Vagina (tissue), 2 donors: ENCODE results near the gene PLXNA3.

Experiments
- POLR2A ChIP-seq, 2 donors: fragments of 450-650 bp; IDR thresholded peaks; one replicate each; pipeline ENCODE4 v1.6.1; 2017; ENCODE audit warnings: antibody characterized with exemption in 2 of 2, mild to moderate bottlenecking in 2 of 2, moderate library complexity in 2 of 2
- POLR2AphosphoS5 ChIP-seq, 2 donors: sonication (generic); formaldehyde crosslinking; IDR thresholded peaks; one replicate each; pipeline ENCODE4 v1.9.0; 2017; ENCODE audit warnings: antibody characterized with exemption in 2 of 2, mild to moderate bottlenecking in 2 of 2, low read depth in 1 of 2; ENCODE audit not compliant: insufficient read depth in 1 of 2
- TF ChIP-seq, protein P1 (sequence below), 3 experiments: fragments of 450-650 bp in 2 of 3; fragments of 200-600 bp in 1 of 3; sonication (generic) in 1 of 3; IDR thresholded peaks; one replicate each; pipeline ENCODE4 v1.5.1; 2017 to 2019; ENCODE audit warnings: antibody characterized with exemption in 3 of 3, mild to moderate bottlenecking in 2 of 3, moderate library complexity in 2 of 3

DNA sequence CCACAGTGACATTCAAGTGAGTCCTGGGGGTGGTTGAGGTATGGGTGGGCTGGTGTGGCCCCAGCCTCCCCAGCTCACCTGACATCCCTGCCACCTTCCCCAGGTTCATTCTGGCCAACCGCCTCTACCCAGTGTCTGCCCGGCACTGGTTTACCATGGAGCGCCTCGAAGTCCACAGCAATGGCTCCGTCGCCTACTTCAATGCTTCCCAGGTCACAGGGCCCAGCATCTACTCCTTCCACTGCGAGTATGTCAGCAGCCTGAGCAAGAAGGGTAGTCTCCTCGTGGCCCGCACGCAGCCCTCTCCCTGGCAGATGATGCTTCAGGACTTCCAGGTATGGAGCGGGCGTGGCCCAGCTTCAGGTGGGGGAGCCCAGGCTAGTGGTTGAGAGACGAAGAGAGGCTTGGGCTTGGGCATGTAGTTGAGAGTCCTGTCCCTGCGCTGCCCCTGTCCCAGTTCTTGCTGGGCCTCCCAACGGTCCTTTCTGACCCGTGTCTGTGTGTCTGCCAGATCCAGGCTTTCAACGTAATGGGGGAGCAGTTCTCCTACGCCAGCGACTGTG lies 22.8 kb upstream of the PLXNA3 start:
- TF ChIP-seq POLR2AphosphoS5 (IDR thresholded peaks at IDR 0.05; ENCODE audit: insufficient read depth in 1 of 2, low read depth in 1 of 2), result no peak
- TF ChIP-seq, protein P1, sequence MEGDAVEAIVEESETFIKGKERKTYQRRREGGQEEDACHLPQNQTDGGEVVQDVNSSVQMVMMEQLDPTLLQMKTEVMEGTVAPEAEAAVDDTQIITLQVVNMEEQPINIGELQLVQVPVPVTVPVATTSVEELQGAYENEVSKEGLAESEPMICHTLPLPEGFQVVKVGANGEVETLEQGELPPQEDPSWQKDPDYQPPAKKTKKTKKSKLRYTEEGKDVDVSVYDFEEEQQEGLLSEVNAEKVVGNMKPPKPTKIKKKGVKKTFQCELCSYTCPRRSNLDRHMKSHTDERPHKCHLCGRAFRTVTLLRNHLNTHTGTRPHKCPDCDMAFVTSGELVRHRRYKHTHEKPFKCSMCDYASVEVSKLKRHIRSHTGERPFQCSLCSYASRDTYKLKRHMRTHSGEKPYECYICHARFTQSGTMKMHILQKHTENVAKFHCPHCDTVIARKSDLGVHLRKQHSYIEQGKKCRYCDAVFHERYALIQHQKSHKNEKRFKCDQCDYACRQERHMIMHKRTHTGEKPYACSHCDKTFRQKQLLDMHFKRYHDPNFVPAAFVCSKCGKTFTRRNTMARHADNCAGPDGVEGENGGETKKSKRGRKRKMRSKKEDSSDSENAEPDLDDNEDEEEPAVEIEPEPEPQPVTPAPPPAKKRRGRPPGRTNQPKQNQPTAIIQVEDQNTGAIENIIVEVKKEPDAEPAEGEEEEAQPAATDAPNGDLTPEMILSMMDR (IDR thresholded peaks at IDR 0.05), result no peak
- no peak for TF ChIP-seq POLR2A (IDR thresholded peaks at IDR 0.05)
